Right lobe of liver (tissue), 4 donors: Measurements from ENCODE around the gene FLNB.

Experiments
- CTCF ChIP-seq, 4 donors: fragments of 200-600 bp in 3 of 4; fragments of 450-650 bp in 1 of 4; IDR thresholded peaks; one replicate each; pipeline versions ENCODE4 v1.5.1 to v1.8.0; 2016 to 2022; ENCODE audit warnings: antibody characterized with exemption in 4 of 4, mild to moderate bottlenecking in 2 of 4
- POLR2A ChIP-seq: fragments of 450-650 bp; IDR thresholded peaks from one replicate; pipeline ENCODE4 v1.6.1; 2017; ENCODE audit warnings: antibody characterized with exemption, mild to moderate bottlenecking
- donor health status: DM: no; HTN: no; CAD: no.
- donor health status: DM: no; HTN: no; CAD: no.
- donor health status: DM: no; HTN: yes; CAD: no.

GRCh38 chr3:58215317-58216025 lies 207.2 kb downstream of the FLNB start:
- TF ChIP-seq CTCF (IDR thresholded peaks at IDR 0.05) (no peak), POLR2A (no peak)
